GM19043 (cell line): ENCODE measurements around the gene TMC7.

Experiments
- ATAC-seq: cut with Tn5 transposase; IDR thresholded peaks from one replicate; pipeline ENCODE4 v1.9.1; 2021; ENCODE audit warnings: low read depth; ENCODE audit not compliant: unreplicated experiment

The TMC7 gene

GRCh38 chr16:19021747-19022146, 38.0 kb downstream of the TMC7 start:
- no peak for ATAC-seq

GRCh38 chr16:19027416-19027815, 43.7 kb downstream of the TMC7 start:
- ATAC-seq, result no peak

- no peak for ATAC-seq
Observed at GRCh38 chr16:19029980-19030379, 46.2 kb downstream of the TMC7 start.

- no peak for ATAC-seq
Observed at GRCh38 chr16:19031738-19032137, 48.0 kb downstream of the TMC7 start.

GRCh38 chr16:19033761-19034160, 50.0 kb downstream of the TMC7 start:
- no peak for ATAC-seq

- no peak for ATAC-seq
Observed at GRCh38 chr16:19040400-19040799, 56.7 kb downstream of the TMC7 start.

GRCh38 chr16:19044769-19045168, 61.0 kb downstream of the TMC7 start:
- no peak for ATAC-seq

GRCh38 chr16:19046062-19046461, 62.3 kb downstream of the TMC7 start:
- no peak for ATAC-seq

- no peak for ATAC-seq
Observed at GRCh38 chr16:19062706-19063105, 79.0 kb downstream of the TMC7 start.

- no peak for ATAC-seq
Observed at GRCh38 chr16:19066988-19067348, 83.2 kb downstream of the TMC7 start.

GRCh38 chr16:19067349-19068236, 83.9 kb downstream of the TMC7 start, which contains the start of gene COQ7:
Gene COQ7 (plus strand): TSS chr16:19067614. CDS start chr16:19067665, 51 bp downstream.
- peak; percentile 95 for ATAC-seq

GRCh38 chr16:19068237-19068815, 84.6 kb downstream of the TMC7 start:
- no peak for ATAC-seq

- ATAC-seq, result no peak
Observed at GRCh38 chr16:19071811-19072777, 88.4 kb downstream of the TMC7 start.

GRCh38 chr16:19073344-19073743, 89.6 kb downstream of the TMC7 start:
- ATAC-seq, result no peak

- ATAC-seq, result no peak
Observed at GRCh38 chr16:19073863-19074262, 90.1 kb downstream of the TMC7 start.

GRCh38 chr16:19075511-19075910, 91.8 kb downstream of the TMC7 start:
- ATAC-seq, result no peak

- no peak for ATAC-seq
Observed at GRCh38 chr16:19077879-19078278, 94.1 kb downstream of the TMC7 start.

- no peak for ATAC-seq
Observed at GRCh38 chr16:19083670-19084069, 99.9 kb downstream of the TMC7 start.

GRCh38 chr16:19084139-19084538, 100.4 kb downstream of the TMC7 start:
- ATAC-seq, result no peak

- ATAC-seq, result no peak
Observed at GRCh38 chr16:19084879-19085278, 101.1 kb downstream of the TMC7 start.

GRCh38 chr16:19085679-19086200, 102.0 kb downstream of the TMC7 start:
- no peak for ATAC-seq
